GM18909 (cell line): ENCODE results near the gene LATS2.

ENCODE experiments used
- ATAC-seq: cut with Tn5 transposase; IDR thresholded peaks from one replicate; pipeline ENCODE4 v1.9.1; 2021; ENCODE audit warnings: mild to moderate bottlenecking; ENCODE audit not compliant: unreplicated experiment, poor library complexity

The LATS2 gene

DNA sequence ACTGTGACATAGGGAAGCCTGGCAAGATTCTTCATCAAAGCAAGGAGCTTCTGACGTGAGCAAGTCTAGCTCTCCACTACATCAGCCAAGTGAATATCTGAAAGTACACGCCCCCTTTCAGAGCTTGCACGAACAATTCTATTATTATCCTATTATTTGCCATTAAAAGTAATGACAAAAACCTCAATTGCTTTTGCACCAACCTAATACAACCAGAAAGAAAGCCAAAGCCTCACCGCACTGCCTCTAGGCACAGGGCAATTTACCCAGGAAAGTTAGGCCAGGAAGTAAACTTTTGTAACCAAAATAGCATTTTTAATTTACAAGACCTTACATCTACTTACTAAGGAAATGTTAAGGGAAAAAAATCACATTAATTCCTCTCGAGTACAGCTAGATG lies 41.2 kb downstream of the LATS2 start:
- no peak for ATAC-seq

DNA sequence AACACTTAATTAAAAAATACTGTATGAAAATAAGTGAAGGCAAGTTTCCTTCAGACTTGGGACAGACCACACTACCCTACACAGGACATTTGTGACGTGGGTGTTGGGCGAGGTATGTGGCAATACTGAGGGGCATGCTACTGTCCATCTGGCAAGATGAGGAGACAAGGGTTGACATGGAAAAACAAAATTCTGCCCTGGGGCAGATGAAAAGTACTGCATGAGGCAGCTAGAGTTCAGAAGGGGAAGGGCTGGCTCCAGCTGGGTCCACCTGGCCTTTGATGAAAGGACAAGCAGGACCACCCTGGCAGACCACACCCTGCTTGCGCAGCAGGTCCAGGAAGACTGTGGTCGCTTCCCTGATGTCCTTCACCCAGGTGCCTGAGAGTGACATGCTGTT lies 43.2 kb downstream of the LATS2 start:
- ATAC-seq, result no peak

DNA sequence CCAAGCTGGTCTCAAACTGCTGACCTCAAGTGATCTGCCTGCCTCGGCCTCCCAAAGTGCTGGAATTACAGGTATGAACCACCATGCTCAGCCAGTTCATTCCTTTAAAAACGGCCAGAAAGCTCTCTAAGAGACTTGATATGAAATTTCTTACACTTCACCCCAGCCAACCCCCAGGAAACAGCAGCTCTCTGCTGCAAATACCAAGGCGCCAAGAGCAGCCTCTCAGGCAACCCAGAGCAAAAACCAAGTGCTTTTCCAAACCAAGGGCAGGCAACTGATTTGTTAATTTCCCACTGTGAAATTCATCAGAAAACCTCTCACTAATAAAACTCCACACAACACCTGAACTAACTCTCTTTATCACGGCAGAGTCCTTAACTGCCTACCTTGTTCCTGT lies 44.9 kb downstream of the LATS2 start:
- no peak for ATAC-seq

DNA sequence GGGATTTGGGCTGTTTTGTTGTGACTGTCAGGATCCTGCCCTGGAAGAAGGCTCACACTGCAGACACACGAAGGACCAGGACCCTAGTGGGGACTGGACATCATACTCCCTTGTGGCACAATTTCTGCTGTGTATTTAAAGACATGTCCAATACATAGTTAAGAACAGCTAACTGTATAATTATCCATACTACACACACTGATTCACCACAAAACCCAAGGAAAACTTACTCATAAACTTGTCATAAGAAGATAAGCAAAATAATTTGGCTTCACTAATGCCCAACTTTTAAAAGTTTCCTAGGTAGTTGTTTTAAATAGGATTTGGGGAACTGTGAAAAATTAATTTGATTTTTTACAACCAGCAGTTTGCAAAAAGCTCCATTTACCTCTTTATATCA lies 46.1 kb downstream of the LATS2 start:
- ATAC-seq, result no peak

DNA sequence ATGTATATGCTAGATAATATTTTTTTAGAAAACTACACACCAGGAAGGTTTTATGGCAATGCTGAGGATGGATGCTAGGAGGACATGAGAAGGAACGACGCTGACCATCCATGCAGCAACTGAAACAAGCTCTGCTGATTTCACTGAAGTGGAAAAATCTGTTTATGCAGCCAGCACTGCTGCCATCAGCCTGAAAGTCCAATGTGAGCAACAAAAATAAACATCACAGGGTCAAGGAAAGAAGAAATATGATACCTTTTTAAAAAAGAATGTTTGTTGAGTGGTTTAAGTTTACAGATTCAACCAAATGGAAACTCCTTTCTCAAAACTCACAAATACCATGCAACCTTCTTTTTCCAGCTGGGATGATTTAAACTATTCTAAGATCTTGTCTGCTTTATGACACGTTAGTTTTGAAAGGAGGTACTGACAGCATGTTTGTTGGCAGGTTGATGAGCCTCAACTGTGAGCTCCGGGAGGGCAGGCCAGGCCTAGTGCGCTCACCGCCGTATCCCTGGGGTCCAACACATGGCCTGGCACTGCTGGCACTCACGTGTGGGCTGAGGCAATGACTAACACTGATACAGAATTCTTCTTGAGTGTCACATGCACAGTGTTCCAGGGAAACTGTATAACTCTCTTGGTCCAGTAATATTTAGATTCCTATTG lies 46.8 kb downstream of the LATS2 start:
- no peak for ATAC-seq

GRCh38 chr13:21014139-21014501 lies 47.3 kb downstream of the LATS2 start:
- ATAC-seq, result no peak

- no peak for ATAC-seq
Measured at GRCh38 chr13:21013682-21014038, 47.7 kb downstream of the LATS2 start.

- ATAC-seq, result no peak
Measured at GRCh38 chr13:21012841-21013681, 48.3 kb downstream of the LATS2 start.

DNA sequence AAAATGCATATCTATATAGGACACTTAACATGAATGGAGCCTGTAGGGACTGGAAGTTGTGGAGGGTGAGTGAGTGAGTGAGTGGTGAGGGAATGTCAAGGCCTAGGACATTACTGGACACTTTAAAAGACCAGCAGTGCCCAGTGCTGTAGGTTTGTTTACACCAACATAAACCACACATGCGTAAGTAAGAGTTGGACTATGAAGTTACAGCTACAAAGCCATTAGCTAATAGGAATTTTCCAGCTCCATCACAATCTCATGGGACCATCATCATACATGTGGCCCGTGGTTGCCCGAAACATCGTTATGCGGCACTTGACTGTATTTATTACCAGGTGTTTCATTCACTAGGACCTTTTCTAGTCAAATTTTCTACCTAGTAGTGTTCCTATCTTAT lies 49.2 kb downstream of the LATS2 start:
- no peak for ATAC-seq

GRCh38 chr13:21011378-21011777 lies 50.0 kb downstream of the LATS2 start:
- ATAC-seq, result no peak

- no peak for ATAC-seq
Measured at GRCh38 chr13:21010621-21011020, 50.8 kb downstream of the LATS2 start.

DNA sequence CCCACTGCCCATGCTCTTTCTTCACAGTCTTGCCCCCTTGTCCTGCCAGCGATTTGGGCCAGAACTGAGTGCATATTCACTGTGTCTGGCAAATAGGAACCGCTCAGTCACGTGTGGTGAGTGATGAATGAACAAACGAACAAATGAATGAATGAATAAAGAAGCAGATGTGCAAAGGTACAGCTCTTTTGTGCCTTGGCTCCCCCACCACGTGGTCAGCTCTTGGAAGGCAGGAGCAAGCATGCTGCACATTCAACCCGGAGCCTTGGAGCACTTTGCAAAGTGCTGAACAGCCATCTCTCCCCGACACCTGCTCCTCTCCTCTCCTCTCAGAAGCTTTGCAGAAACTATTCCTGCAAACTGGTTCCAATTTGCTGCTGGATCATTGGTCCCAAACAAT lies 52.4 kb downstream of the LATS2 start:
- no peak for ATAC-seq

GRCh38 chr13:21008026-21008425 lies 53.4 kb downstream of the LATS2 start:
- no peak for ATAC-seq

DNA sequence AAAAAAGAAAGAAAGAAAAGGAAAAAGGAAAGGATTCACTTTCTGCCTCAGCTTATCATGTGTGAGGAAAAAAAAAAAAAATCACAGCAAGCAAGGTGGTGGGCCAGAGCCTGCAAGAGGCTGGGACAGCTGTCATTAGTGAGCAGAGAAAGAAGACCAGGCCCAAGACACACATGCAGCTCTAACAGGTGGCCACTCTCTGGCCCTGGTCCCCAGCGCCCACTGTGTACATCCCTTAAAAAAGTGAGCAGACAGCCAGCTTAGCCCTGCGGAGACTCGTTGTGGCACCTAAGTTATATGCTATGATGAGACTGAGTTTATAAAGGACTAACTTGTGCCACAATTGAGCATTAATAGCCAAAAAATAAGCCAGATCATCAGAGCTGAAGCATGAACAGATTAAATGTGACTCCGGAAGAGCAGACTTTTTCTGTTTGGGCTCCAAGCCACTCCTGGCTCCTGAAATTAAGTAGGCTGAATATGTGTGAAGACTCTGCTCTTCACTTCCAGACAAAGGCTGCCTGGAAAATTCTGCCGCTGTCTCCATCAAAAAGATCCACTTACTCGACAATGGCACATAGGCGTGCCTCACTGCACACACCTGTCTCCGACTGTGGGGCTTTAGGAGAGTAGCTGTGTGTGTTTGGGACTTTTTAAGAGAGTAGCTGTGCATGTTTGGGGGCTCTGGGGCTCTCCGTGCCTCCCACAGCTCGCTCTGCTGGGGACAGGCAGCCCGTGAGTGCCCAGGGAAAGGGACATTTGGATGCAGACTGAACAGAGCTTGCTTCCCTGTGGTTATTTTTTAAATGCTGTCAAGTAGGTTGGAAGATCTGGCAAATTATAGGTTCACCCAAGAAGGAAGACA lies 55.0 kb downstream of the LATS2 start:
- ATAC-seq, result no peak

- no peak for ATAC-seq
Measured at GRCh38 chr13:21005193-21005592, 56.2 kb downstream of the LATS2 start.

- no peak for ATAC-seq
Measured at GRCh38 chr13:21001471-21001870, 59.9 kb downstream of the LATS2 start.

DNA sequence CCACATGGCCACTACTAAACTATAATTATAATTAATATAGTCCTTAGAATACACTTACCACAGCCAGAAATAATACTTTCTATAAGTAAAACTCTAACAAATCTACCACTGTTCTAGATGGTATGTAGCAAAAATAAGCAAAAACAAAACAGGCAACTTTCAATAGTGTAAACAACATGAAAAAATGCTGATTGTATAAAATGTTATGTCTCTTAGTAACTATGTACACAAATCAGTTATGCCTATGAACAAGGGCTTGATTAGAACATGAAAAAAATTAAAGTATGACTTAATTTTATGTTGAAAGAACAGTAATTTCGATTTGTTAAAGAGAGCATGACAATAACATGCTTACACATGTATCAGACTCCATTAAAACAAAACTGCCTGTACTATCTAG lies 60.7 kb downstream of the LATS2 start:
- ATAC-seq, result no peak

DNA sequence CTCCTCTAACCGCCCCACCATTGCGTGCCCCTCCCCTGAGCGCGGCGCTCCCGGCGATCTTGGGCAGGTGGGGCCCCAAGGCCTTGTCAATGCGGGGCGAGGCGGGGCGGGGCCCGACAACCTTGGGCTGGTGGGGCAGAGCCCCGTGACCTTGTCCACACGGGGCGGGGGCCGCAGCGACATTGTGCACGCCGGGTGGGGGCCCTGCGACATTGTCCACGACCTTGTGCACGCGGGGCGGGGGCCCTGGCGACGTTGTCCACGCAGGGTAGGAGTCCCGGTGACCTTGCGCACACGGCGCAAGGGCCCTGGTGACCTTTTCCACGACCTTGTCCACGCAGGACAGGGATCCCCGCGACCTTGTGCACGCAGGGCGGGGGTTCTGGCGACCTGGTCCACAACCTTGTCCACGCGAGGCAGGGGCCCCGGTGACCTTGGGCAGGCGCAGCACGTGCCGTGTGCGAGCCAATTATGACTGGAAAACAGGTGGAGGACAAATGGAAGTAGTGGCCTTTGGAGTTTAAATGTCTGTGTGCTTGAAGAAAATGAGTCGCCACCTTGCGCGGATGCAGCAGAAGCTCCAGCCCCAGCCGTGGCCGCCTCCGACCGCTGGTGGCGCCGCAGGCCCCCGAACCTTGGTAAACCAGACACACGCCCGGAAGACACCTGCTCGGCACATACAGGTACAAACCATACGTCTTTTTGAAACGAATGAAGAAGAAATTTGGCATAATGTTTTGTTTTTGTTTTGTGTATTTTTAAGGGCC lies 62.6 kb downstream of the LATS2 start:
- no peak for ATAC-seq

GRCh38 chr13:20997301-20998161 lies 63.9 kb downstream of the LATS2 start:
- ATAC-seq, result no peak
